GM12891 (cell line): Measurements from ENCODE around the gene PORCN. TPM values are rescaled to one million over a fixed set of nuclear protein-coding genes. Genes with fewer than 3 reads are reported as not detected.

Experiments
- DNase-seq: peaks from one replicate; pipeline ENCODE4 v3.0.0; 2011; ENCODE audit warnings: low spot score; ENCODE audit not compliant: insufficient read length
- FAIRE-seq: peaks from 2 replicates; lab custom pipeline; 2011; peaks lifted over from hg19 to GRCh38; lab: Jason Lieb, UNC
- PAX5 ChIP-seq: IDR thresholded peaks from 2 replicates; pipeline ENCODE4 v1.6.1; 2011; ENCODE audit warnings: low read length, moderate library complexity, mild to moderate bottlenecking; ENCODE audit not compliant: insufficient read depth, severe bottlenecking
- POLR2A ChIP-seq: IDR thresholded peaks from 2 replicates; pipeline ENCODE4 v1.6.1; 2011; ENCODE audit warnings: low read depth, low read length, control low read depth
- POLR2AphosphoS5 ChIP-seq: IDR thresholded peaks from 2 replicates; pipeline ENCODE4 v1.6.1; 2011; ENCODE audit warnings: low read depth, low read length, control low read depth
- POU2F2 ChIP-seq: IDR thresholded peaks from 2 replicates; pipeline ENCODE4 v1.6.1; 2011; ENCODE audit warnings: low read depth, mild to moderate bottlenecking, control low read depth, low read length, moderate library complexity
- SPI1 ChIP-seq: IDR thresholded peaks from 2 replicates; pipeline ENCODE4 v1.6.1; 2011; ENCODE audit warnings: low read depth, low read length, control low read depth
- TAF1 ChIP-seq: IDR thresholded peaks from 2 replicates; pipeline ENCODE4 v1.6.1; 2011; ENCODE audit warnings: low read depth, low read length, control low read depth
- polyA plus RNA-seq: library from polyadenylated mRNA; unstranded; fragments of >200 nt; gene quantifications from one replicate; pipeline ENCODE4 v1.2.1, GENCODE V29; 2012; ENCODE audit warnings: low read depth, missing spikeins, inconsistent platforms; ENCODE audit not compliant: missing spikeins

PORCN gene
- polyA plus RNA-seq: 8.8 TPM

- FAIRE-seq: peak; percentile 93
Measured at GRCh38 chrX:48508400-48509244, at the start of gene PORCN. TSS of gene PORCN (plus strand) at chrX:48508992. CDS start at chrX:48509821, 829 bp downstream.

GRCh38 chrX:48459483-48459882 lies 49.3 kb upstream of the PORCN start:
- no peak for DNase-seq
- FAIRE-seq: no peak
- no peak for TF ChIP-seq SPI1
- TF ChIP-seq TAF1: no peak
- no peak for TF ChIP-seq POLR2AphosphoS5
- TF ChIP-seq POLR2A: no peak
- TF ChIP-seq POU2F2: no peak
- no peak for TF ChIP-seq PAX5

More at GRCh38 chrX:48508400-48509244, at the start of gene PORCN:
- DNase-seq: peak; percentile 92
- TF ChIP-seq POLR2AphosphoS5 (0 out of 2 replicates have a peak, but pooled peaks have one; percentile 51), PAX5 (no peak), SPI1 (no peak), TAF1 (no peak), POLR2A (peak; percentile 61), POU2F2 (peak; percentile 73; the same call in 1 of the 2 replicates)

DNA sequence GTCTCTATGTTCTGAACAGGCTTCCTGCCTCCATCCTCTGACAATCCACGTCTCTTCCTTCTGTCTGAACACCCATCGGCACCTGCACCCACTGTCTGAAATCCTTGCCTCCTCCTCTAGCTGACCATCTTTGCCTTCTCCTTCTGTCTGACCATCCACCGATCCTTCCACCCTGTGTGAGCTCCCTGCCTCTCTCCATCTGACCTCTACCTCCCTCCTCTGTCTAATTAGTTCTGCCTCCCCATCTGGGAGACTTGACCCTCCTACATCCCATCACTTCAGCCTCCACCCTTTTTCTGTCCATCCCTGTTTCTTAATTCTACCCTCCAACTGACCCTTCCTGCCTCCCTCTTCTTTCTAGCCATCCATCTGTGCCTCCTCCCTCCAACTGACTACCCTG lies 48.8 kb upstream of the PORCN start:
- TF ChIP-seq POLR2AphosphoS5 (no peak), POLR2A (no peak), POU2F2 (no peak), SPI1 (no peak), PAX5 (no peak)
- no peak for FAIRE-seq
- DNase-seq: no peak

DNA sequence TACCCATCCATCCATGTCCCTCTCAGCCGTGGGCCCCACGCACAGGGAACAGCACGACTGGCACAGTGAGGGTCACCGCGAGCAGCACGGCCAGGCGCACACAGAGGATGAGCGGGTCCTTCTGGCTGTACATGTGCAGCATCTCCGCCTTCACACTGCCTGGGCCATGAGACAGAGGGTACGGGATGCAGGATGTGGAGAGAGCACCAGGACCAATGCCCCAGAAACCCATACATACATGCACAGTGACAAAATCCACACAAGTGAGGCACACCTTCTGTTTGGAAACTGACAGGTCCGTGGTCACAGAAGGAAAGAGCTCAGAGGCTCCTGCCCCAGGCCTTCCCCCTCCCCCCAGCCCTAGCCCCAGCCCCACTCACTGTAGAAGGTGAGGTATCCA lies 48.2 kb upstream of the PORCN start:
- FAIRE-seq (no peak), DNase-seq (no peak)
- no peak for TF ChIP-seq POU2F2
- no peak for TF ChIP-seq SPI1
- no peak for TF ChIP-seq TAF1
- no peak for TF ChIP-seq POLR2AphosphoS5
- TF ChIP-seq POLR2A: no peak
- no peak for TF ChIP-seq PAX5

GRCh38 chrX:48461830-48462229 lies 47.0 kb upstream of the PORCN start:
- DNase-seq (no peak), FAIRE-seq (peak; percentile 31)
- TF ChIP-seq SPI1 (no peak), TAF1 (no peak), POLR2A (no peak), POU2F2 (no peak), PAX5 (no peak)

GRCh38 chrX:48465336-48465933 lies 43.4 kb upstream of the PORCN start:
- no peak for FAIRE-seq
- DNase-seq: no peak

GRCh38 chrX:48466696-48467095 lies 42.1 kb upstream of the PORCN start:
- TF ChIP-seq TAF1 (no peak), POLR2AphosphoS5 (no peak), POLR2A (no peak), PAX5 (no peak), POU2F2 (no peak), SPI1 (no peak)
- DNase-seq: no peak

More at GRCh38 chrX:48465336-48465933, 43.4 kb upstream of the PORCN start:
- TF ChIP-seq POLR2AphosphoS5 (no peak), POU2F2 (no peak), PAX5 (no peak), SPI1 (no peak), TAF1 (no peak)

GRCh38 chrX:48467281-48467761 lies 41.5 kb upstream of the PORCN start:
- no peak for FAIRE-seq
- TF ChIP-seq POLR2AphosphoS5 (no peak), POLR2A (no peak), PAX5 (no peak)
- no peak for DNase-seq

More at GRCh38 chrX:48466696-48467095, 42.1 kb upstream of the PORCN start:
- FAIRE-seq: no peak

- TF ChIP-seq POLR2A (no peak), POLR2AphosphoS5 (no peak), POU2F2 (no peak), SPI1 (no peak), TAF1 (no peak), PAX5 (no peak)
- DNase-seq (peak; percentile 44), FAIRE-seq (peak; percentile 41)
Measured at GRCh38 chrX:48468247-48468671, 40.5 kb upstream of the PORCN start.
